CD4-positive, alpha-beta T cell treated with Interleukin-17A for 4 hours (primary cell): ENCODE measurements around the gene UGT1A1.

Experiments used
- DNase-seq: peaks from one replicate; pipeline ENCODE4 v3.0.0-alpha.2; 2020; ENCODE audit warnings: mixed read lengths

Gene UGT1A1

DNA sequence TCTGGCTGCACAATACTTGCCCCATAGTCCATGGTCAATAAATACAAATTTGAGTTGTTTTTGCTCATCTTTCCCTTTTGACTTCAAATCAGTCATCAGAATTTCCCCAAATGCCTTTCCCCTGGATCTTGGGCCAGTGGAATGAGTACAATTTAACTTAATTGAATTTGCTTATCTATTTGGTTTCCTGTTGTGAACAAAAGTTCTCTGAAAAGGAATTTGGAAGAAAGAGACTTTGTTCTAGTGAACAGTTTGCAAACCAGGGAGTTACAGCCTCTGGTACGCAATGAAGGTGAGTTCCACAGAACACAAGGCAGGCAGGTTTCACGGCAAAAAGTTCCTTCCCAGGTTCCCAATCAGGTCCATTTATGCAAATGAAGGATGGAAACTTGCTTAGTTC is 1.2 kb upstream of the UGT1A1 start:
- no peak for DNase-seq

GRCh38 chr2:233761040-233761769 is 1.1 kb downstream of the UGT1A1 start:
- no peak for DNase-seq

GRCh38 chr2:233764264-233764663 is 4.2 kb downstream of the UGT1A1 start:
- no peak for DNase-seq

DNA sequence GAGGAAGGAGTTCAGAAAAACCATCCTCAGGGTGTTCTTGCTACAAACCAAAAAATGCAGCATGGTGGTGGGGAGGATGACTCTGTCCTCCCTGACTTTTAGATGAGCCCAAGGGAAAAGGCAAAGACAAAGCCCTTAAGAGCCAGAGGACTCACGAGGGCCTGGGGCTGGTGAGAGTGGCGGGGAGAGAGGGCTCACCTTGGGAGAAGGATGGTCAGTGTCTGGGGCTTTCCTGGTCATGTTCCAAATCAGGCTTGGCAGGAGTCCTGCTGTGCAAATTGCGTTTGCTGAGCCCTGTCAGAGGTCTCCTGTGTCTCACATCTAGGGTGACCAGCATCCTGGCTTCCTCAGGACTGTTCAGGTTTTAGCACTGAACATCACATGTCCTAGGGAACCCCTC is 4.7 kb downstream of the UGT1A1 start:
- DNase-seq: no peak

GRCh38 chr2:233766416-233766815 is 6.3 kb downstream of the UGT1A1 start:
- DNase-seq: no peak

GRCh38 chr2:233768076-233768475 is 8.0 kb downstream of the UGT1A1 start:
- DNase-seq: no peak

DNA sequence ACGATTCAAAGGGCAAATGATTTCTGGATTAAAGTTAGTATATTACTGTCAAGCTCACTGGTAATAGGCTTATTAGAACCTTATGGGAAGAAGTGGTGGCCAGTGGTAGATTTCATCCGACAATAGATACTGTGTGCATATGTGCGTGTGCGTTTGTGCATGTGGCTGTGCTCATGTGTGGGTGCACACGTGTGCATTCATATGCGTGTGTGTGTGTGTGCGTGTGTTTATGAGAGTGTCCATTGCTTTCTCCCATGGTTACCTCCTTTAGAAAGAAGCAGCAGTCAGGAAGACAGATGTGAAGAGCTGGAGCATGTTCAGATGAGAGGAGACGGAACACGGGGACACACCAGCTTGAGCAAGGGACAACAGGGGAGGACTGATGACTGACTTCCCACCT is 9.2 kb downstream of the UGT1A1 start:
- DNase-seq: no peak

GRCh38 chr2:233772153-233772552 is 12.1 kb downstream of the UGT1A1 start:
- DNase-seq: no peak

DNA sequence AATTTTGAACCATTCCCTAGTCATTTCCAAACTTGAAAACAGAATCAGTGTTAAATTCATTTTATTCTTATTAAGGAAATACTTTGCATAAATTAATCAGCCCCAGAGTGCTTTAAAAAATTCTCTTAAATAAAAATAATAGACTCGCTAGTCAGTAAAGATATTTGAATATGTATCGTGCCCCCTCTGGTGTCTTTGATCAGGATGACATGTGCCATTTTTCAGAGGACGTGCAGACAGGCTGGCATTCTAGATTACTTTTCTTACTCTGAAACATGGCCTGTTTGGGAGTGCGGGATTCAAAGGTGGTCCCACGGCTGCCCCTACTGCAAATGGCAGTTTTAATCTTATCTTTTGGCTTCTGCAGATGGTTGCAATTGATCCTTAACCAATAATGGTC is 12.5 kb downstream of the UGT1A1 start:
- no peak for DNase-seq

DNA sequence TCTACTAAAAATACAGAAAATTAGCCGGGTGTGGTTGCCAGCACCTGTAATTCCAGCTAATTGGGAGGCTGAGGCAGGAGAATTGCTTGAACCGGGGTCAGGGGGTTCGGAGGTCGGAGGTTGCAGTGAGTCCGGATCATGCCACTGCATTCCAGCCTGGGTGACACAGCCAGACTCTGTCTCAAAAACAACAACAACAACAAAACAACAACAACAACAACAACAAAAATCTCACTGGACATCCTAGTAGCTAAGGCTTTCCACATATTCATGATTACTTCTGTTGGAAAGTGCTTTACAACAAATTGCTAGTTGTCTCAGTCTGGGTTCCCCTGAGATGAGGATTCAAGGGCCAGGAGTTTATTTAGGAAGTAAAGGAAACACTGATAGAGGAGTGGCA is 13.8 kb downstream of the UGT1A1 start:
- DNase-seq: no peak

DNA sequence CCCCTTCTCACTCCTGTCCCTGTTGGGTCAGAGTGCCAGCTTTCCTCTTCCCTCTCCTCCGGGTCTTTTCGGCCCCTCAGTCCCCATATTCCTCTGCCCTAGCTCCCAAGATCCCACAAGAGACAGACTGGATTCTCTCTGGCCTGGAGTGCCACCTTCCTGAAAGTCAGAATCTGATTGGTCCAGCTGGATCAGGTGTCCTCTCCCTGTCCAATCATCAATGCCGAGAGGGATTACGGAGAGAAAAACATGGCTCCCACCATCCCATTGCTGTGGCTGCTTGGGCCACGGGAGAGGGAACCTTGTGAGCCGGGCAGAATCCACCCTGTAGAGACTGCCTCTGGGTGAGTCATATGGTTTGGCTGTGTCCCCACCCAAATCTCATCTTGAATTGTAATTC is 15.3 kb downstream of the UGT1A1 start:
- DNase-seq: no peak

GRCh38 chr2:233778030-233778429 is 18.0 kb downstream of the UGT1A1 start, which contains the start of gene MROH2A:
Gene MROH2A (plus strand): TSS chr2:233778330. CDS start chr2:233779359, 1,029 bp downstream.
- no peak for DNase-seq

DNA sequence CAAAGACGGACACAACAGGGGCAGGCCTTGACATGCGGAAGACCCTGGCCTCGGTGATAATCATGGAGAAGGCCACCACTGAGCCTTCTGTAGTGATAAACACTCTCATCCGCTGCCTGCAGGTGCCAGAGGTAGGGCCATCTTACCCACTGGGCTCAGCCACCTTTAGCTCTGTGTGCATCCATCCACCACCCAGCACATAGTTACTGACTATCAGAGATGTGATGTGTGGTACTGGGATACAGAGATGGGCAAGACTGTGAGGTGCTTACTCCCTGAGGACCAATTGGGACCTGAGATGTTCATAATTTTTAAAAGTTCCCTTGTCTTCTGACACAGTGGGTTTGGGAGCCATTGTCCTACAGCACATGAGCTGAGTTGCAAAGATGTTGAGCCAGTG is 19.7 kb downstream of the UGT1A1 start:
- DNase-seq: no peak

GRCh38 chr2:233780771-233781170 is 20.7 kb downstream of the UGT1A1 start:
- DNase-seq: no peak

GRCh38 chr2:233789554-233789953 is 29.5 kb downstream of the UGT1A1 start:
- no peak for DNase-seq

GRCh38 chr2:233791151-233791882 is 31.2 kb downstream of the UGT1A1 start:
- no peak for DNase-seq

DNA sequence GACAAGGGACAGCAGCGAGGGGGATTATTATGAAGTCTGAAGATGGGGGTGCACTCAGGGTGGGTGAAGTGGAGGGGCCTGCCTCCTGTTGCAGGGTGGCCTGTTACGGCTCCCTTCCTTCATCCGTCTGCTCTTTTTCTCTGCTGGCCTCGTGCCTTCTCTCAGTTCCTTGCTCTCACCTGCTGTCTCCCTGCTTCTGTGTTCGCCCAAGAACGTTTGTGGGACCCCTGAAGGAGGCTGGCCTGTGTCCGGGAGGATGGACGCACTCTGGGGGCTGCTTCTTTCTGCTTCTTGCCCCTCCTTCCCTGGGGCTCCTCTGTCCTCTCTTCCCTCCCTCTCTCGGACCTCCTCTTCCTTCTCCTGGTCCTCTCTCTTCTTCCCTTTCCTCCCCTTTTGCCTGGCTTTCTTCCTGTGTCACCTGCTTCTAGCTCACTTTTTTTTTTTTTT is 31.8 kb downstream of the UGT1A1 start:
- DNase-seq: no peak

GRCh38 chr2:233792720-233793119 is 32.6 kb downstream of the UGT1A1 start:
- DNase-seq: no peak

DNA sequence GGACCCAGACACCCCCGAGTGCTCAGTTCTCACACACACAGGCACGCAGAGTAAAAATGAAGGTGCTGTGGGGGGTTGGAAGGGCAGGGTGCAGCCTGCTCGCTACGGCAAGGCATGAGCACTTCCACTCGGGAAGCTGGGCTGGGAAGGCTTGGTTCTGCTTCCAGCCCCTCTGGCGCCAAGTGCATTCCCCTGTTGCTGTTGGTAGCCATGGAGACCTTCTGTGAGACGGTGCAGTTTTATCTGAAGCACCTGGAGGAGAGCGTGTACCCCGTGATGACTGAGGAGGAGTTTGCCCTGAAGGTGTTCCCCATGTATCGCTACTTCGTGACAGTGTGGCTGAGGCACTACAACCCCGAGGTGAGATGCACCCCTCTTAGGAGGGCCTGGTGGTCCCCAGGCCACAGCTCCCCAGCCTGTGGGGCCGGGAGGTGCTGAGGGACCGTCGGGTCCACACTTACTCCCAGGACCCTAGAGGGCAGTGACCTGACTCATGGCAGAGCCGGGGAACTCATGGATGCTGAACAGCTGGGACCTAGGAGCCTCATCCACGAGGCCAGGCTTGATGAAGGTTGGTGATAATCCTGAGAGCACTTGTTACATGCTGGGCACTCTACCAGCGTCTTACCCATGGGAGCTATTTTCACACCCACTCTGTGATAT is 33.5 kb downstream of the UGT1A1 start:
- no peak for DNase-seq

GRCh38 chr2:233794128-233794658 is 34.1 kb downstream of the UGT1A1 start:
- DNase-seq: no peak

DNA sequence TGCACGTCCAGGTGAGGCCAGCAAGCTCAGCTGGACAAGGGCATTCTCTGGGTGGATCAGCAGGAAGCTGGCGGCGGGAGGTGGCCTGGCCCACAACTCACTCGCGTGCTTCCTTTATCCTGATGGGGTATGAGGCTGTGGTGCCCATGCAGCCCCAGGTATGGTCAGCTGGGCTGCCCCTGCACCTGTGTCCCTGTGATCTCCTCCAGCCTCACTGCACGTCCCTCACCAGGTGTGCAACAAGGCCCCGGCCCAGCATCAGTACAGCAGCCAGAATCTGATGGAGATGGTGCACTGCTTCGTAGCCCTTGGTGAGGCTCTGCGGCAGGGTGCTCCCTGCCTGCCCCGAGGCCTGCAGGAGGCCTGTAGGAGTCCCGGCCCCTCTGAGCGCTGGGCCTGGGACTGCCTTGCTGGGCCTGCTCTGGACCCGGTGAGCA is 35.7 kb downstream of the UGT1A1 start:
- DNase-seq: no peak

DNA sequence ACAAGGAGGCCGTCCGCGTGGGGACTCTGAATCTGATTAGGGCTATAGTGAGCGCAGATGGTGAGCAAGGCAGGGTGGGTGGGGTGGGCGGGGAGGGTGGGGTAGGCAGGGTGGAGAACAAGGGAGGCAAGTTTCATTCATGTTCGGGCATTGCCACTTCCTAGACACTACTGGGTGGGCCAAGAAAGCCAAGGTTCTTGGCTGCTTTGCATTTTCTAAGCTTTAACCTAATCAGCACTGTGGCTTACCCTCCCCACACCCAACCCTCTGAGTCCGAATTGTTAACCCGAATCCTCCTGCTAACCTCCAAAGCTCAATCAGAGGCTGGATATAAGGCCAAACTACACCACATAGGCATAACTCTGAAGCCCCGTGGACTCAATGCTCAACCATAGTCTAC is 36.2 kb downstream of the UGT1A1 start:
- no peak for DNase-seq

- DNase-seq: no peak
Measured at GRCh38 chr2:233798335-233799086, 38.4 kb downstream of the UGT1A1 start.
